Superior temporal gyrus (tissue), 1 donor: ENCODE results near the gene KLHL29.

Experiments used
- DNase-seq: peaks from one replicate; pipeline ENCODE4 v3.0.0-alpha.2; 2016; ENCODE audit errors: extremely low spot score

The KLHL29 gene

GRCh38 chr2:23493846-23494245 lies 108.9 kb downstream of the KLHL29 start:
- no peak for DNase-seq

GRCh38 chr2:23494286-23494685 lies 109.3 kb downstream of the KLHL29 start:
- DNase-seq: no peak

GRCh38 chr2:23495661-23496114 lies 110.7 kb downstream of the KLHL29 start:
- peak; percentile 33 for DNase-seq

- DNase-seq: no peak
Observed at GRCh38 chr2:23496456-23496855, 111.5 kb downstream of the KLHL29 start.

- DNase-seq: no peak
Observed at GRCh38 chr2:23497063-23497462, 112.1 kb downstream of the KLHL29 start.

GRCh38 chr2:23497536-23497935 lies 112.6 kb downstream of the KLHL29 start:
- no peak for DNase-seq

GRCh38 chr2:23498943-23499342 lies 114.0 kb downstream of the KLHL29 start:
- no peak for DNase-seq

- no peak for DNase-seq
Observed at GRCh38 chr2:23499439-23499838, 114.5 kb downstream of the KLHL29 start.

GRCh38 chr2:23500836-23501235 lies 115.9 kb downstream of the KLHL29 start:
- no peak for DNase-seq

- peak; percentile 82 for DNase-seq
Observed at GRCh38 chr2:23502096-23502495, 117.1 kb downstream of the KLHL29 start.

- DNase-seq: no peak
Observed at GRCh38 chr2:23503097-23503496, 118.1 kb downstream of the KLHL29 start.

- DNase-seq: no peak
Observed at GRCh38 chr2:23503682-23504081, 118.7 kb downstream of the KLHL29 start.

GRCh38 chr2:23504591-23504990 lies 119.6 kb downstream of the KLHL29 start:
- no peak for DNase-seq

- no peak for DNase-seq
Observed at GRCh38 chr2:23505218-23505983, 120.4 kb downstream of the KLHL29 start.

- DNase-seq: no peak
Observed at GRCh38 chr2:23505984-23506380, 121.0 kb downstream of the KLHL29 start.

- no peak for DNase-seq
Observed at GRCh38 chr2:23506531-23507266, 121.7 kb downstream of the KLHL29 start.

- no peak for DNase-seq
Observed at GRCh38 chr2:23507267-23508065, 122.5 kb downstream of the KLHL29 start.

GRCh38 chr2:23508066-23508390 lies 123.0 kb downstream of the KLHL29 start:
- DNase-seq: no peak

GRCh38 chr2:23509103-23509502 lies 124.1 kb downstream of the KLHL29 start:
- no peak for DNase-seq

GRCh38 chr2:23509596-23510292 lies 124.8 kb downstream of the KLHL29 start:
- no peak for DNase-seq

- DNase-seq: no peak
Observed at GRCh38 chr2:23510471-23510870, 125.5 kb downstream of the KLHL29 start.

GRCh38 chr2:23512778-23513177 lies 127.8 kb downstream of the KLHL29 start:
- DNase-seq: no peak
